OCI-M1 (cell line): ENCODE data around the gene FLT3LG.

Experiments used
- DNase-seq: peaks from one replicate; lab custom pipeline; 2025; lab: John Stamatoyannopoulos, UW

FLT3LG gene

GRCh38 chr19:49488046-49488862, 14.2 kb downstream of the FLT3LG start:
- DNase-seq: peak; percentile 46

- DNase-seq: no peak
These were observed 15.0 kb downstream of the FLT3LG start for GRCh38 chr19:49488863-49489537.

- DNase-seq: no peak
These were observed 15.7 kb downstream of the FLT3LG start for GRCh38 chr19:49489601-49490167.

- DNase-seq: no peak
These were observed 16.4 kb downstream of the FLT3LG start for GRCh38 chr19:49490287-49491029.

- DNase-seq: no peak
These were observed 17.2 kb downstream of the FLT3LG start for GRCh38 chr19:49491030-49491803.

- DNase-seq: no peak
These were observed 18.0 kb downstream of the FLT3LG start for GRCh38 chr19:49491804-49492572.

- DNase-seq: peak; percentile 70
These were observed 18.8 kb downstream of the FLT3LG start for GRCh38 chr19:49492573-49493405.

GRCh38 chr19:49496574-49497008, 22.6 kb downstream of the FLT3LG start:
- peak; percentile 70 for DNase-seq

GRCh38 chr19:49497047-49497788, 23.2 kb downstream of the FLT3LG start:
- DNase-seq: peak; percentile 93

- no peak for DNase-seq
These were observed 23.7 kb downstream of the FLT3LG start for GRCh38 chr19:49497789-49498103.

- no peak for DNase-seq
These were observed 24.5 kb downstream of the FLT3LG start for GRCh38 chr19:49498475-49498874.

GRCh38 chr19:49499030-49499670, 25.1 kb downstream of the FLT3LG start:
- DNase-seq: no peak

- DNase-seq: peak; percentile 80
These were observed 29.0 kb downstream of the FLT3LG start for GRCh38 chr19:49502866-49503581.

- DNase-seq: no peak
These were observed 29.6 kb downstream of the FLT3LG start for GRCh38 chr19:49503582-49503962.

GRCh38 chr19:49506575-49507105, 32.6 kb downstream of the FLT3LG start:
- DNase-seq: peak; percentile 91

GRCh38 chr19:49507803-49508494, 33.9 kb downstream of the FLT3LG start:
- DNase-seq: no peak
